Esophagus muscularis mucosa (tissue), 3 donors: ENCODE results near the gene ASCL4.

Source experiments
- CTCF ChIP-seq, 3 experiments: fragments of 200-600 bp in 2 of 3; fragments of 450-650 bp in 1 of 3; sonication (generic) in 2 of 3; IDR thresholded peaks; one replicate each; pipeline ENCODE4 v1.5.1; 2017 to 2019; ENCODE audit warnings: antibody characterized with exemption in 3 of 3, mild to moderate bottlenecking in 2 of 3, moderate library complexity in 1 of 3
- POLR2AphosphoS5 ChIP-seq, 2 donors: sonication (generic); formaldehyde crosslinking; IDR thresholded peaks; one replicate each; pipeline ENCODE4 v1.6.1; 2017; ENCODE audit warnings: antibody characterized with exemption in 2 of 2

GRCh38 chr12:107759410-107759809 is 15.1 kb upstream of the ASCL4 start:
- TF ChIP-seq POLR2AphosphoS5 (IDR thresholded peaks at IDR 0.05) (no peak), CTCF (IDR thresholded peaks at IDR 0.05) (no peak)
